IMR-90 (cell line): ENCODE measurements around the gene ATP8B3. TPM values are rescaled to one million over a fixed set of nuclear protein-coding genes. Genes with fewer than 3 reads are reported as not detected.

Source experiments
- ATAC-seq: fragments of 200-7000 bp; cut with Tn5 transposase; 2 replicates; pipeline ENCODE4 v1.9.1; 2020; ENCODE audit warnings: low read depth, mild to moderate bottlenecking, moderate library complexity
- BruUV-seq: library from RNA; stranded (reverse); fragments of 400-500 nt; replicated peaks from 2 replicates; lab custom pipeline; 2021; lab: Mats Ljungman, UMichigan
- CTCF ChIA-PET: fragments of 300-600 bp; formaldehyde crosslinking; extraction: SDS; loops from one replicate; lab custom pipeline; 2021; ENCODE audit warnings: antibody characterized with exemption; lab: Yijun Ruan, JAX
- POLR2A ChIA-PET: fragments of 300-600 bp; sonication (Branson Sonifier 250); formaldehyde crosslinking; loops from one replicate; lab custom pipeline; 2022; ENCODE audit warnings: antibody characterized with exemption; ENCODE audit not compliant: unreplicated experiment; lab: Charles Lee
- DNase-seq: peaks from one replicate; pipeline ENCODE4 v3.0.0; 2013
- H2AFZ ChIP-seq: replicated peaks from 2 replicates; pipeline ENCODE3; 2013; ENCODE audit warnings: low read length, mild to moderate bottlenecking; ENCODE audit not compliant: poor library complexity
- H2AK5ac ChIP-seq: 2 replicates; pipeline ENCODE4 v1.6.1; 2013; ENCODE audit warnings: low read depth, low read length, inconsistent platforms
- H2AK9ac ChIP-seq: replicated peaks from 2 replicates; pipeline ENCODE3; 2013; ENCODE audit warnings: mild to moderate bottlenecking, low read depth, low read length, moderate library complexity; ENCODE audit not compliant: poor library complexity
- H2BK120ac ChIP-seq: 2 replicates; pipeline ENCODE4 v1.6.1; 2013; ENCODE audit warnings: low read depth, low read length, inconsistent platforms
- H2BK15ac ChIP-seq: 3 replicates; pipeline ENCODE4 v1.6.1; 2013; ENCODE audit warnings: low read depth, low read length, inconsistent platforms
- H2BK20ac ChIP-seq: 2 replicates; pipeline ENCODE4 v1.6.1; 2013; ENCODE audit warnings: low read depth, mild to moderate bottlenecking, inconsistent platforms, low read length, moderate library complexity
- H2BK5ac ChIP-seq: 2 replicates; pipeline ENCODE4 v1.6.1; 2013; ENCODE audit warnings: mild to moderate bottlenecking, low read depth, low read length, inconsistent platforms; ENCODE audit not compliant: poor library complexity, severe bottlenecking
- H3K14ac ChIP-seq: replicated peaks from 2 replicates; pipeline ENCODE4 v1.6.1; 2013; ENCODE audit warnings: low read depth, low read length, inconsistent platforms
- H3K18ac ChIP-seq: 2 replicates; pipeline ENCODE4 v1.6.1; 2013; ENCODE audit warnings: low read depth, low read length, control low read depth
- H3K23ac ChIP-seq: 2 replicates; pipeline ENCODE4 v1.6.1; 2013; ENCODE audit warnings: low read depth, low read length, inconsistent platforms
- H3K27ac ChIP-seq: 2 replicates; pipeline ENCODE4 v1.5.1; 2013; ENCODE audit warnings: mild to moderate bottlenecking, control low read depth, low read length; ENCODE audit not compliant: insufficient read depth
- H3K27me3 ChIP-seq: 2 replicates; pipeline ENCODE4 v1.6.1; 2013; ENCODE audit warnings: low read length; ENCODE audit not compliant: control insufficient read depth, insufficient read depth
- H3K36me3 ChIP-seq: 2 replicates; pipeline ENCODE4 v1.6.1; 2013; ENCODE audit warnings: low read length, mixed read lengths; ENCODE audit not compliant: control insufficient read depth, insufficient read depth
- H3K4ac ChIP-seq: 2 replicates; pipeline ENCODE4 v1.6.1; 2013; ENCODE audit warnings: low read depth, low read length, inconsistent platforms
- H3K4me1 ChIP-seq: 2 replicates; pipeline ENCODE4 v1.6.1; 2013; ENCODE audit warnings: low read length, mixed read lengths; ENCODE audit not compliant: control insufficient read depth, insufficient read depth
- H3K4me2 ChIP-seq: 2 replicates; pipeline ENCODE4 v1.6.1; 2013; ENCODE audit warnings: low read depth, mild to moderate bottlenecking, control low read depth, low read length, moderate library complexity
- H3K4me3 ChIP-seq: 2 replicates; pipeline ENCODE4 v1.5.1; 2013; ENCODE audit warnings: low read depth, mild to moderate bottlenecking, control low read depth, low read length, moderate library complexity; ENCODE audit not compliant: insufficient read depth
- H3K56ac ChIP-seq: 2 replicates; pipeline ENCODE4 v1.6.1; 2013; ENCODE audit warnings: low read length, inconsistent platforms; ENCODE audit not compliant: insufficient read depth; ENCODE audit errors: extremely low read depth
- H3K79me1 ChIP-seq, 2 experiments: 2 replicates each; pipeline ENCODE4 v1.6.1; 2013; ENCODE audit warnings: low read length in 2 of 2, inconsistent platforms in 1 of 2, low read depth in 1 of 2
- H3K9ac ChIP-seq: 2 replicates; pipeline ENCODE4 v1.6.1; 2013; ENCODE audit warnings: low read depth, low read length, control low read depth
- H3K9me1 ChIP-seq: 2 replicates; pipeline ENCODE4 v1.6.1; 2013; ENCODE audit warnings: low read length, inconsistent platforms; ENCODE audit not compliant: insufficient read depth
- H3K9me3 ChIP-seq: 2 replicates; pipeline ENCODE4 v1.6.1; 2013; ENCODE audit warnings: low read length; ENCODE audit not compliant: control insufficient read depth, insufficient read depth
- H4K20me1 ChIP-seq: 2 replicates; pipeline ENCODE4 v1.6.1; 2013; ENCODE audit warnings: low read length, inconsistent platforms; ENCODE audit not compliant: insufficient read depth
- H4K5ac ChIP-seq: 2 replicates; pipeline ENCODE4 v1.6.1; 2013; ENCODE audit warnings: mild to moderate bottlenecking, low read depth, low read length, control low read depth
- H4K8ac ChIP-seq, 2 experiments: 2 replicates each; pipeline ENCODE4 v1.6.1; 2013; ENCODE audit warnings: low read depth in 2 of 2, low read length in 2 of 2, control low read depth in 1 of 2, inconsistent platforms in 1 of 2
- H4K91ac ChIP-seq: 2 replicates; pipeline ENCODE4 v1.6.1; 2013; ENCODE audit warnings: low read depth, low read length, inconsistent platforms; ENCODE audit not compliant: insufficient read depth
- FOS ChIP-seq: fragments of 150-350 bp; IDR thresholded peaks from 2 replicates; pipeline ENCODE4 v1.6.1; 2016; ENCODE audit warnings: low read depth, low read length
- WGBS, 2 experiments: methylation state at CpG; one replicate each; pipeline versions ENCODE4 v1.1.5 to v1.1.7; 2013; ENCODE audit warnings: missing lambda C conversion rate in 2 of 2; ENCODE audit not compliant: insufficient read length in 1 of 2; ENCODE audit errors: extremely low coverage in 2 of 2; 5-methylcytosine and 5-hydroxymethylcytosine counted together
- dilution Hi-C: fragments of 300-500 bp; cut with HindIII; formaldehyde crosslinking; loops from one replicate; pipeline ENCODE4 v1.14.3; 2018; ENCODE audit warnings: low sequenced_read_pairs; ENCODE audit not compliant: unreplicated experiment
- in situ Hi-C: fragments of 300-500 bp; cut with MboI; formaldehyde crosslinking; loops from 3 replicates; pipeline ENCODE4 v1.14.3; 2019; ENCODE audit warnings: low sequenced_read_pairs, inconsistent platforms, mixed read lengths
- intact Hi-C: fragments of 100-400 bp; cut with micrococcal nuclease; formaldehyde crosslinking; loops from 2 replicates; pipeline ENCODE4 v1.10.0; 2022
- polyA plus RNA-seq, 3 experiments: library from polyadenylated mRNA; depleted of rRNA; stranded (reverse); fragments of >200 nt; gene quantifications; 2 replicates each; pipeline ENCODE4 v1.2.3, GENCODE V29; 2012; ENCODE audit warnings: low replicate concordance in 1 of 3
- total RNA-seq: library from RNA; depleted of rRNA; stranded (reverse); fragments of >200 nt; gene quantifications from 2 replicates; pipeline ENCODE4 v1.2.3, GENCODE V29; 2012
- TF ChIP-seq, protein P1 (sequence below): fragments of 150-350 bp; IDR thresholded peaks from 2 replicates; pipeline ENCODE4 v1.6.1; 2017; ENCODE audit warnings: mild to moderate bottlenecking, antibody characterized with exemption, low read length, low read depth
- TF ChIP-seq, protein P2 (sequence below): fragments of 150-350 bp; IDR thresholded peaks from 2 replicates; pipeline ENCODE4 v1.6.1; 2016; ENCODE audit warnings: low read depth, mild to moderate bottlenecking, low read length, moderate library complexity, borderline replicate concordance

The ATP8B3 gene
- total and polyA plus RNA-seq, 2 of the 4 experiments (the other 2 are of a cell fraction), result 1.6 to 8.1 TPM

- no peak overlapping the region for H4K5ac ChIP-seq
- H3K14ac ChIP-seq, result no peak overlapping the region
- CTCF ChIA-PET, result no interaction called here
- no peak overlapping the region for H3K18ac ChIP-seq
- dilution Hi-C loops (no loop called here), intact Hi-C loops (no loop called here), in situ Hi-C loops (no loop called here)
- BruUV-seq, result no TSS peak
- H3K79me1 ChIP-seq, result peaks cover 0 to 75% of the 10 kb centered on the region in 2 experiments; a peak in 3 of 4 replicates
- H3K36me3 ChIP-seq, result peaks cover 3% of the 10 kb centered on the region; the same call in 1 of the 2 replicates
- H2BK15ac ChIP-seq, result no peak overlapping the region
- peaks cover 79% of the 10 kb centered on the region for H4K20me1 ChIP-seq
- H2AK5ac ChIP-seq, result no peak overlapping the region
- H3K4me3 ChIP-seq, result no peak overlapping the region
- H4K91ac ChIP-seq, result no peak overlapping the region
- no peak overlapping the region for H2BK120ac ChIP-seq
- H3K4ac ChIP-seq, result no peak overlapping the region
- no peak overlapping the region for H3K27ac ChIP-seq
- POLR2A ChIA-PET, result no interaction called here
- H3K9ac ChIP-seq, result no peak overlapping the region
- H2BK20ac ChIP-seq, result no peak overlapping the region
- 92% methylated on average over 6 of the region's 16 CpGs; no CpG with 5 or more reads in 1 of the 2 experiments for WGBS, 2 experiments
- H2AK9ac ChIP-seq, result no peak overlapping the region
- no peak overlapping the region for H2BK5ac ChIP-seq
- H3K9me3 ChIP-seq, result no peaks in the 10 kb centered on the region
- peaks cover 10% of the 10 kb centered on the region for H3K4me1 ChIP-seq
- H4K8ac ChIP-seq, result no peak overlapping the region
- H3K4me2 ChIP-seq, result no peak overlapping the region
- no peaks in the 10 kb centered on the region for H3K27me3 ChIP-seq
- TF ChIP-seq, protein P1, sequence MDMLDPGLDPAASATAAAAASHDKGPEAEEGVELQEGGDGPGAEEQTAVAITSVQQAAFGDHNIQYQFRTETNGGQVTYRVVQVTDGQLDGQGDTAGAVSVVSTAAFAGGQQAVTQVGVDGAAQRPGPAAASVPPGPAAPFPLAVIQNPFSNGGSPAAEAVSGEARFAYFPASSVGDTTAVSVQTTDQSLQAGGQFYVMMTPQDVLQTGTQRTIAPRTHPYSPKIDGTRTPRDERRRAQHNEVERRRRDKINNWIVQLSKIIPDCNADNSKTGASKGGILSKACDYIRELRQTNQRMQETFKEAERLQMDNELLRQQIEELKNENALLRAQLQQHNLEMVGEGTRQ, result no peak
- TF ChIP-seq, protein P2, sequence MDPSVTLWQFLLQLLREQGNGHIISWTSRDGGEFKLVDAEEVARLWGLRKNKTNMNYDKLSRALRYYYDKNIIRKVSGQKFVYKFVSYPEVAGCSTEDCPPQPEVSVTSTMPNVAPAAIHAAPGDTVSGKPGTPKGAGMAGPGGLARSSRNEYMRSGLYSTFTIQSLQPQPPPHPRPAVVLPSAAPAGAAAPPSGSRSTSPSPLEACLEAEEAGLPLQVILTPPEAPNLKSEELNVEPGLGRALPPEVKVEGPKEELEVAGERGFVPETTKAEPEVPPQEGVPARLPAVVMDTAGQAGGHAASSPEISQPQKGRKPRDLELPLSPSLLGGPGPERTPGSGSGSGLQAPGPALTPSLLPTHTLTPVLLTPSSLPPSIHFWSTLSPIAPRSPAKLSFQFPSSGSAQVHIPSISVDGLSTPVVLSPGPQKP, result no peak
- no peak for TF ChIP-seq FOS
- no peaks in the 10 kb centered on the region for H3K9me1 ChIP-seq
- H2AFZ ChIP-seq, result no peak overlapping the region
- ATAC-seq (no peak), DNase-seq (no peak)
- no peak overlapping the region for H3K56ac ChIP-seq
- H3K23ac ChIP-seq, result no peak overlapping the region
Measured at GRCh38 chr19:1845125-1845515, 33.0 kb upstream of the ATP8B3 start.
